SIG-M5 (cell line): ENCODE results near the gene ZBTB47.

Source experiments
- DNase-seq: peaks from one replicate; lab custom pipeline; 2025; lab: John Stamatoyannopoulos, UW

The ZBTB47 gene

DNA sequence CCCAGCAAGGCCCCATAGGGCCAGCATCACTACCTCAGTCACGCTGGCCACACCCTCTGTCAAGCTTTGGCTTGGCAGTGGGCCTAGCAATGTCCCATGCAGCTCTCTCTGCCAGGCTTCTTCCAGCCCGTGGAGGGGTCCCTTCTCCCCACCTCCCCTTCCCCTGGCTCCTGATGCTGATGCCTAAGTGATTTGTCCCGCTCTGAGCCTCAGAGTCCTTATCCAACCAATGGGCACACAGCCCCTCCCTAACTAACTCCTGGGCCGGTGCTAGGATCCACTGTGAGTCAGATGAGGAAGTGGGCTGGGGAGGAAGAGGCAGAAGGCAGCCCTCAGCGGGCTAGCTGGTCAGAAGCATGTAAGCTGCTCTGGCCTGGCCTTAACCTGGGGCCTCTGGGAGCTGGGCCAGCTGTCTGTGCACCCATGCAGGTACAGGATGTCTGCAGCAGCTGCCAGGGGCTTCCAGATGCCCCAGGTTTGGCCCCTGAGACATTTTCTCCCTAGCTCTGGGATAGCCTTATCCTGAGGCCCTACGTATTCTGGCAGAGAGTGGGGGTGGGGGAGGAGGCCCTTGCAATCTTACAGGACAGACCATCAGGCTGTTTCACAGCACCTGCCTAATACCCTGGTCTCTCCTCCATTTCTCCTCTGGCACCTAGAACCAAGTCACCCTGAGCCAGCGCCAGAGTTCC is 740 bp upstream of the ZBTB47 start:
- no peak for DNase-seq

DNA sequence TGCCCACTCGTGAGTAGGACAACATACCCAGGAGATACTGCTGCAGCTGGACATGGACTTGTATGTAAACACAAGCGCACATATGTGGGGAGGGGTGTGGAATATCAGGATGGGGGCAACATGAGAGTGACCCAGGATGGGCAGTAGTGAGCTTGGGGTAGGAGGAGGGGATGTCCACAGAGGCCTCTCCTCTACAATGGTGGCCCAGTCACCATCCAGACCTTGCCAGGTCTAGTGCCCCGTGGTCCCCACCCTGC is 266 bp upstream of the ZBTB47 start:
- DNase-seq: no peak

DNA sequence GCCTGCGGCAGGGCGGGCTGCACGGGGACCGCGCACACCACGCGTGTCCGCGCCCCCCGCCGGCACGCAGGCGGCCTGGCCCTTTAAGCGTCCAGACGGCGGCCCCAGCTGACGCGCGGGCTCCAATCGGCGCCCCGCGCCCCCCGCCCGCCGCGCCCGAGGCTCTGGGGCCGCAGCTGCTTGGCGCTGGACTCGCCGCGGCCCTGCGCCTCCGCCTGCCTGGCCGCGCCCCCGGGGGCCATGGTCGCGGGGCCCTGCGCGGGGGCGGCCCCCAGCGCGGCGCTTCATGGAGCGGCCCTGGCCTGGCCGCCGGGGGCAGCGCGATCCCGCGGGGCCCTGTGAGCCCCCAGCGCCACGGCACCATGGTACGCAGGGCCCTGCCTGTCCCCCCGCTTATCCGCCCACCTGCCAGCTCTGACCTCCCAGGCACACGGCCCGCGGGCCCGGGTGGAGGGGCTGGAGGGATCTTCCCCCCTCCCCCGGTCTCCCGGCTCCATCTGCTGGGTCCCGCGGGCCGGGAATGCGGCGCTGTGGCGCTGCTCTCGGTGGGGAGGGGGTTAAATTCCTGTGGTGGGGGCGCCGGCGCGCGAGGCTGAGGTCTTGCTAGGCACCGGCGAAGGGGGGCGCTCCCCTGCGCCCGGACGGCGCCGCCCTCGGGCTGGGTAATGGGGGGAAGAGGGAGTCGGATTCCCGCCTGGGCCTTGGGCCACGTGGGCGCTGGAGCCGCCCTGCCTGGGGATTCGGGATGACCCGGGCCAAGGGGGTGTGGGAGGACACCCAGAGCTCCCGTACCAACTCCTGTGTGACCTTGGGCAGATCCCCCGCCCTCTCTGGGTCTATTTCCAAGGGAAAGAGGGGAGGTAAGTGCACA is 1.1 kb downstream of the ZBTB47 start:
- DNase-seq: no peak

DNA sequence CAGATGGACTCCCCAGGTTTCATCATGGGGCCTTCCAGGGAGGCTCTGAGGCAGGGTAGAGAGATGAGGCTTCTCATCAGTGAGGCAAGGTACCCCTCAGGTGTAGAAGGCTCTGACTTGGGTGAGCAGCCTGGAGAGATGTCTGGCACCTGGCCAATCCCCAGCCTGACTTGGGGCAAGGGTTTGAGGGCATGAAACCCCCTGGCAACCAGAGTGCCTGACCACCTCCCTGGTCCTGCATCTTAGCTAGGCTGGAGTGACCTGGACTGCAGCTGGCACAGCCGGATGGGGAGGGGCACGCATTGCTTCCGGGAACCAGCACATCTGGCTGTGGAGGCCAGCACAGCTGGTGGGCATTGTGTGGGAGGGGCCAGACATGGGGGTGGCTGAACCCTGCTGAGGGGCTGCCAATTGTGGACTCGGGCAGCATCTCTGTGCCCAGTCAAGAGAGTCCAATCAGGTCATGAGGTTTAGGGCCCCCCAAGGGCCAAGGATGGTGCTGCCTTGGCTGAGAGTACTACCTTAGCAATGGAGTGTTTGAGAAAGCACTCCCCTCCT is 1.9 kb downstream of the ZBTB47 start:
- no peak for DNase-seq

DNA sequence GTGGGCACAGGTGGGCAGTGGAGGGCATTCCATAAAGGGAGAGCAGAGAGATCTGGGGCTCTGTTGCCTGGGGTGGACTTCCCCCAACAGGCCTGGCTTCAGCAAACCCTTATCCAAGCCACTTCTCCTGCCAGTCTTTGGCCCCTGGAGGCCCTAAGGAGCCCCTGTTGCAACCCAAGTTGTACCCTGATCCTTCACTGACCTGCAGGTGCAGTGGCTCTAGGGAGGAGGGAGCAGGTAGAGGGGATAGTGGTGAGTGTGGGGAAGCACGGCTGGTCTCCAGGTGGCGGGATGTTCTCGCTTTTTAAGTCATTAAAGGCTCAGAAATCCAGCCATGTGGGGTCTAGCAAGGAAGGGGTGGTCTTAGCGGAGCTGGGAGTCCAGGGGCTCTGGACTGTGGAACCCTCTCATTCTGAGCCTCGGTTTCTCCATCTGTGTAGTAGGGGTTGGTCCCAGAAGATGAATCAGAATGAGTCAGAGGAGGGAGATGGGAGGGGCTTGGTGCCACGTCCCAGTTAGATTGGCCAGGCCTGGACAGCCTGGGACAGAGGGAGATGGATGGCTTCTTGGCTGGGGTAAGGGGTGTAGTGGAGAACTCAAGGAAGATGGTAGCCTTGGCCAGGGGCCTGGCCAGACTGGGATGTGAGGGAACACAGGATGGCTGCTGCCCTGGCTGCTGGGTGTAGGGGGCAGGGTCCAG is 2.6 kb downstream of the ZBTB47 start:
- no peak for DNase-seq

DNA sequence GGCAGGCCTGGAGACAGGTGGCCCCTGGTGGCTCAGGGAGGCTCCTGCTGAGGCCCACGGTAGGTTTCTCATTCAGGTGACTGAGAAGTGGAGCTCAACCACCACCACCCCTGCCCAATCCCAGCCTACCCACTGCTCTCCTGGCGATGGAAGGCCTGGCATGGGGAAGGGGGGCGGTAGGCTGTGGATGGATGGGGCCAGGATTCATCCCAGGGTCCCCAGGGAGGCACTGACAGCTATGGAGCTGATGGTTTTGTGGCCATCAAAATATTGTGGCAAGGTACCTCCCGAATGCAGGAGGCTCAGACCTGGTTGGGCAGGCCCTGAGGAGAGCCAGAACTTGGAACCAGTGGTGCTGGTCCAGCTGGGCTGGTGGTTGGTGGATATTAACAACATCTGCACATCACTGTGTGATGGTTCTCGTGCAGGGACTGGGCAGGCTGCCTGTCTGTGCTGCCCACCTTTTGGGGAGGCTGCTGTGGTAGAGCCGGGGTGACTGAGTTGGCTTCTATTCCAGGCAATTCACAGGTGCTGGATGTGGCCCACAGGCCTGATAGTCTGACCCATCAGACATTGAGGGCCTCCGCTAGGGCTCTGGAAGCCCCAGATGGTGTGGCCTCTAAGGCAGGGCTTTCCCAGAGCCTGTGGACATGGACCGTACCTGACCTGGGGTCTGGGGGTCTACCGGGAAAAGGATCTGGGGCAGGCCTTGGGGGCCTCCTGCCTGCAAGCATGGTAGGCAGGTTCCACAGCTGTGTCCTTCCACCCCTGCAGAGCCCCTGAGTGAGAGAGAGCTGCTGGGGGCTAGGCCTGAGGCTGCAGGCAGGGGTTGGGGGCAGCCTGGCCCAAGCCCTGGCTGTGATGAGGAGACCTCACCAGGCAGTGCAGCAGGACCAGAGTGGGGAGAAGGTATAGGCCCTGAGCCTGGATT is 3.4 kb downstream of the ZBTB47 start:
- no peak for DNase-seq

DNA sequence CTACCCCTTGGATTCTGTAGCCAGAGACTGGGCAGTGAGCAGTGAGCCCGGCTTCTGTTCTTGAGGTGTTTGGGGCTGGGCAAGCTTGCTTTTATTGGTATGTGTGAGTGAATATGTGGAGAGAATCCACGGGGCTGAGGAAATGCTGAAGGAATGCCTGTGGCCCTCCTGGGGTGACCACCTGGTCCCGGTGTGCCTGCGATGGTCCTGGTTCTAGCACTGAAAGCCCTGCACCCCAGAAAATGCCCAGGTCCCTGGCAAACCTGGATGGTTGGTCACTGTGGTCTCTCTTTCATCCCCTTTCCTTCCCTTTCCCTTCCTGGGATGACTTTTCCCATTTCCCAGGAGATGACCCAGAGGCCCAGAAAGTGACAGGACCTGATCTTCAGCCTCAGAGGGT is 4.2 kb downstream of the ZBTB47 start:
- DNase-seq: no peak

DNA sequence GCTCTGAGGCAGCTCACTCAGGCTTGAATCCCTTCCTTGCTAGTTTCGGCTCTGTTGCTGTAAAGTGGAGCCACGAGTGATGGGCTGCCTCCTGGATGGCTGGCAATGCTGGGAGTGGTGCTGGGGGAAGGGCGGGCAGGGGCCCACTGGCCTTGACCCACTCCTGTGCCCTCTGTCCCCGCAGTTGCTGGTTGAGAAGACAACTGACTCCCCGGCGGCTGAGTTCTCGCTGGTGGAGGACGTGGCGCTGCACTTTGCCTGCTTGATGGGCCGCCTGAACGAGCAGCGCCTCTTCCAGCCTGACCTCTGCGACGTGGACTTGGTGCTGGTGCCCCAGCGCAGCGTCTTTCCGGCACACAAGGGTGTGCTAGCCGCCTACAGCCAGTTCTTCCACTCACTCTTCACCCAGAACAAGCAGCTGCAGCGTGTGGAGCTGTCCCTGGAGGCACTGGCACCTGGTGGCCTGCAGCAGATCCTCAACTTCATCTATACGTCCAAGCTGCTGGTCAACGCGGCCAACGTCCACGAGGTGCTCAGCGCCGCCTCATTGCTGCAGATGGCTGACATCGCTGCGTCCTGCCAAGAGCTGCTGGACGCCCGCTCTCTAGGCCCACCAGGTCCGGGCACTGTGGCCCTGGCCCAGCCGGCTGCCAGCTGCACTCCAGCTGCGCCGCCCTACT is 4.7 kb downstream of the ZBTB47 start:
- no peak for DNase-seq

DNA sequence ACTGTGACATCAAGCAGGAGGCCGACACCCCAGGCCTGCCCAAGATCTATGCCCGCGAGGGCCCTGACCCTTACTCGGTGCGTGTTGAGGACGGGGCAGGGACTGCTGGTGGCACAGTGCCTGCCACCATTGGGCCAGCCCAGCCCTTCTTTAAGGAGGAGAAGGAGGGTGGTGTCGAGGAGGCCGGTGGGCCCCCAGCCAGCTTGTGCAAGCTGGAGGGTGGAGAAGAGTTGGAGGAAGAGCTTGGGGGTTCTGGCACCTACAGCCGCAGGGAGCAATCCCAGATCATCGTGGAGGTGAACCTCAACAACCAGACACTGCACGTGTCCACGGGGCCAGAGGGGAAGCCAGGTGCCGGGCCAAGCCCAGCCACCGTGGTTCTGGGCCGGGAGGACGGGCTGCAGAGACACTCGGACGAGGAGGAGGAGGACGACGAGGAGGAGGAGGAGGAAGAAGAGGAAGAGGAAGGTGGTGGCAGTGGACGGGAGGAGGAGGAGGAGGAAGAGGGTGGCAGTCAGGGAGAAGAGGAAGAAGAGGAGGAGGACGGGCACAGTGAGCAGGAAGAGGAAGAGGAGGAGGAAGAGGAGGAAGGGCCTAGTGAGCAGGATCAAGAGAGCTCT is 5.4 kb downstream of the ZBTB47 start:
- no peak for DNase-seq

DNA sequence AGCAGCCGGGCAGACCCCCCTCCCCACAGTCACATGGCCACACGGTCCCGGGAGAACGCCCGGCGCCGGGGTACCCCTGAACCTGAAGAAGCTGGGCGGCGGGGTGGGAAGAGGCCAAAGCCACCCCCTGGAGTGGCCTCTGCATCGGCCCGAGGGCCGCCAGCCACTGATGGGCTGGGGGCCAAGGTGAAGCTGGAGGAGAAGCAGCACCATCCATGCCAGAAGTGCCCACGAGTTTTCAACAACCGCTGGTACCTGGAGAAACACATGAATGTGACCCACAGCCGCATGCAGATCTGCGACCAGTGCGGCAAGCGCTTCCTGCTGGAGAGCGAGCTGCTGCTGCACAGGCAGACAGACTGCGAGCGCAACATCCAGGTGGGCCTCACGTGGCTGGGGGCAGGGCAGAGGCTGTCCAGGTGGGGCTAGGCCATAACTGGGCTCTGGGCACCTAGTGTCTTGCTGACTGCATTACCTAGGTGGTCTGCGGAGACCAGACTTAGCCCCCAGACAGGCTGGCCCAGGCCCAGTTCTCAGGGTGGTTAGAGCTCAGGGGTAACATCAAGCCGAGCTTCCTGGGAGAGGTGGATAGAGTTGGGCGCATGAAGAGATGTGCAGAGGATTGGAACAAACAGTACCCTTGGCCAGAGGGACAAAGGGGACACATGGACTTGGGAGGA is 6.1 kb downstream of the ZBTB47 start:
- no peak for DNase-seq

DNA sequence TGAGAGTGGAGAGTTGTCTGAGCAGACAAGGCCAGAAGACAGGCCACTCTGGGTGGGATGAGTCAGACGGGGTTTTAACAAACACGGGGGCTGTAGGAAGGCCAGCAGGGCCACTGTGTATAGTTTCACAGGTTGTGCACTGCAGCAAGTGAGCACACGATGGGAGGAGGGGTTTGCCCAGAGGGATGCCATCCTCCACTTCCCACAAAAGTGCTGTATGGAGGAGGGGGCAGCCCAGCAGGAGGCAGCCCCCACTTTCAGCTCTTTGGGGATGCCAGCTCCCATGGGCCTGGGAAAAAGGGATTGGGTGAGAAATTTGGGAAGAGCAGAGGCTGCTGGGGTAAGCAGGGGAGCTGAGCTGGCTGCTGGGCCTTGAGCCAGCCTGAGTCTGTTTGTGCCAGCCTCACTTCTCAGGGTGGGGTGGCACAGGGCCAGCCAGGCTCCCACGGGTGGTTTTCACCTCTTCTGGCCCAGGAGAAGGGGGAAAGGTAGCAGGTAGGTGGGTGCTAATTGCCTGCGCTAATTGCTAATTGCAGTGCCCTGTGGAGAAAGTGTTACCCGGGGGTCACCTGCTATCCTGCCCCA is 6.7 kb downstream of the ZBTB47 start:
- no peak for DNase-seq

DNA sequence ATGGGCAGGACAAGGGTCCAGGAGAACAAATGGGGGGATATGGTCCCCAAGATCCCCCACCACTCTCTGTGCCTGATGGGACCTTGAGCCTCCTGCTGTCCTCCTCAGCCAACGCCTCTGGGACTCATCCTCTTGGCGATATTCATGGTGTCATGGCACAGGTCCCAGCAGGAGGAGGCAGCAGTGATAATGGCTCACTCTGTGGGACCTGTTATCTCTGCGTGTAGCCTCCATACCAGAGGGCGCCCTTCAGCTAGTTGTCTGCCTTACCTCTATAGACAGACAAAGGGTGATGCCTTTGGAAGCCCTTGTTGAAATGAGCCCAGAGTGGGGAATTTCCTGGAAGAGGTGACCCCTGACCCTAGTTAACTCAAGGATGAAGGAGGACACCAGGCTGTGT is 7.4 kb downstream of the ZBTB47 start:
- no peak for DNase-seq

DNA sequence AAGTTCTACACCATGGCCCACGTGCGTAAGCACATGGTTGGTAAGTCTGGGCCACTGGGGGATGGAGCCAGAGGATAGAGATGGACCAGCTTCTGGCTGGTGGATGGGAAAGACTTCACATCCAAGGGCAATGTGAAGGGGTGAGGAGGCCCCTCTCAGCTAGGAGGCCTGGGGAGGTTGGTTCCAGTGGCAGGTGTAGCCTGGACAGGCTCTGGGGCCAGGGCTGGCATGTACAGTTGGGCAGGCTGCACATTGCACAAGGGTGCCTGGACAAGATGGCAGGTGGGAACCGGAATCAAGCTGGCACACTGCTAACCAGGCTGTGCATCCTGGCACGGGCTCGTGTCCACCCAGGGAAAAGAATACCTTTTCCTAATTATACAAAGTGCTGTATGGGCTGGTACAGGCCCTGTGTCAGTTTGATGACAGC is 8.1 kb downstream of the ZBTB47 start:
- DNase-seq: no peak

DNA sequence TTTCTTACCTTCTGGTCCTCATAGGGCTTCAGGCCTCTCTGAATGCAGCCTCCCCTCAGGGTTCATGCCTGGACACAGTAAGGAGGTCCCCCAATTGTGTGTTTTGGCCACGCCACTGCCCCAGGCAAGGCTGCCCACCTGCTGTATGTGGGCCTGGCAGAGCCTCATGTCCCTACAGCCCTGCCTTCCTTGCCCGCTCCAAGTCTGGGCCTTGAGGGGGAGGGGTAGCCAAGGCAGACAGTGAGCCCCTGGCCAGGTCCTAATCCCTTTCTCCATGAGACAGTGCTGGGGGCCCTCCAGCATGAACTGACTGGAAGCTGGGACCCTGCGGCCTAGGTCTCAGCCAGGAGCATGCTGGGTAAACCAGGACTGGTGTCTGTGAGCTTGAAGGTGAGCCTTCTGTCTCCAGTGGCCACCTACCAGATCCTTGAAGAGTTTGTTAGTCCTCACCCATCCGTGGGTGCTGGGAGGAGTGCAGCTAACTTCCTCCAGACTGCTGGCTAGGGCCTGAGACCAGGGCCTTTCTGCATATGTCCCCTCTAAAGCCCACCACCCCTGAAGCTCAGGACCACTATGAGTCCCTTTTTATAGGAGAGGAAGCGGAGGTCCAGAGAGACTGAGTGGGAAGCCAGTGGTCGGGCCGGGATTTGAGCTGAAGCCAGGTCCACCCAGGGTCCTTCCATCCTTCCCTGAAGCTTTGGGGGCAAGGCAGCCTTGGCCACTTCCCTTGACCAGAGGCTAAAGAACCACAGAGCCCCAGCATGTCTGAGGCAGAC is 8.7 kb downstream of the ZBTB47 start:
- no peak for DNase-seq

DNA sequence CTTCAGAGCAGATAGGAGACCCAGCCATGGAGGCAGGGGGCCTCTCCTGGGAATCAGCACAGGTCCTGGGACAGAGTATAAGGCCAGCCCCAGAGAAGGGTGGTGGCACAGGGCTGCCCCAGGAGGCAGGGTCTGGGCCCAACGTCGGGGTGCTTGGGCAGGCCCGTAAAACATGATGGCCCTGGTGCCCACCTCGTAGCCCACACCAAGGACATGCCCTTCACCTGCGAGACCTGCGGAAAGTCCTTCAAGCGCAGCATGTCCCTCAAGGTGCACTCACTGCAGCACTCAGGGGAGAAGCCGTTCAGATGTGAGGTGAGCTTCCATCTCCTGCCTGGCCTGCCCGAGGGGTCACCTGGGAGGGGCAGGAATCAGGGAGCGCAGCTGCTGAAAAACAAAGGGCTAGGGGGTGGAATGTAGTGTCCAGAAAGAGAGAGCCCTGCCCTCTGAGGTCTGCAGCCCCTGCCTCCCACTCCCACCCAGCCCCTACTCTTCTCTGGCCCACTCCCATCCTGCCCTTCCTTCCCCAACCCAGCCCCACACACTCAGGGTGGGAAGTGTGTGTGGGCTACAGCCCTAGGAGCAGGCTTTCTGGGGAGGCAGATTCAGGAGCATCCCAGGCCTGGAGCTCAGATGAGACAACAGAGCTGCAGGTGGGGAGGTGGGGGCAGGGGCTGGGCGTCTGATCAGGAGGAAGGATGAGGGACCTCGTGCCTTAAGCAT is 9.5 kb downstream of the ZBTB47 start:
- DNase-seq: no peak

DNA sequence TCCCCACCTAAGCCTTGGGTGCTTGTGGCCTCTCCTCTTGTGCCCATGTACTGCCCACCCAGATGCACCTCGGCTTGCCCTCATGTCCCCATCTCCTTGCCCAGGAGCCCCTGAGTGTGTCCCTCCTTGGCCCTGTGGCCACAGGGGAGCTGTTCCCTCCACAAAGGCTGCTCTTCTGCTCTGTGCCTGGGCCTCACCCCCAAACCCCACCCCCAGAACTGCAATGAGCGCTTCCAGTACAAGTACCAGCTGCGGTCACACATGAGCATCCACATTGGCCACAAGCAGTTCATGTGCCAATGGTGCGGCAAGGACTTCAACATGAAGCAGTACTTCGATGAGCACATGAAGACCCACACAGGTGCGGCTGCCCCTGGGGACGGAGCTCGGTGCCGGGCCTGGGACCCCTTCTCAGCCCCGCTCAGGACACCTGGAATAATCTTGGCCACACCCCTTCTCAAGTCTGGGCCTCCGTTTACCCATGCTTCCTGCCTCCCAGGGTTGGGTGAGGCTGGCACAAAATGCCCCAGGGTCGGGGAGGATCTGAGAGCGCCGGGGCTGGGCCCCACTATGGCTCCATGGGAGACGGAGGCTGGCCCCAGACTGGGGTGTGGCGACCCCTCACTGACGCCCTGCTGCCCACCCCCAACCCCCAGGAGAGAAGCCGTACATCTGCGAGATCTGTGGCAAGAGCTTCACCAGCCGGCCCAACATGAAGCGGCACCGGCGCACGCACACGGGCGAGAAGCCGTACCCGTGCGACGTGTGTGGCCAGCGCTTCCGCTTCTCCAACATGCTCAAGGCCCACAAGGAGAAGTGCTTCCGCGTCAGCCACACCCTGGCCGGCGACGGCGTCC is 10.3 kb downstream of the ZBTB47 start:
- DNase-seq: no peak

DNA sequence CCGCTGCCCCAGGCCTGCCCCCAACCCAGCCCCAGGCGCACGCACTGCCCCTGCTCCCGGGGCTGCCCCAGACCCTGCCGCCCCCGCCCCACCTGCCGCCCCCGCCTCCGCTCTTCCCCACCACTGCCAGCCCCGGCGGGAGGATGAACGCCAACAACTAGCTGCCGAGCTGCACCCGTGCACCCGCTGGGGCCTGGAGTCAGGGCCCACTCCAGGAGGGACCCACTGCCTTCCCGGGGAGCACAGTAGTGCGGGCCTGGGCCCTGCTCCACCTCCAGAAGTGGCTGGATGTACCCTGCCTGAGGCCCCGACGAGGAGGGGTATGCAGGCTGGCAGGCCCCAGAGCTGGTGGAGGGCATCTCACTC is 10.9 kb downstream of the ZBTB47 start:
- no peak for DNase-seq
